Naive thymus-derived CD4-positive, alpha-beta T cell (primary cell): ENCODE data around the gene BEAN1. TPM values are rescaled to one million over a fixed set of nuclear protein-coding genes. Genes with fewer than 3 reads are reported as not detected.

Experiments used
- ATAC-seq: fragments of 150-1000 bp; cut with Tn5 transposase; 2 replicates; pipeline ENCODE4 v1.10.0; 2021; ENCODE audit warnings: mild to moderate bottlenecking, moderate library complexity
- CTCF ChIA-PET: fragments of 350-600 bp; sonication (Branson Sonifier 250); formaldehyde crosslinking; loops from one replicate; lab custom pipeline; 2021; ENCODE audit warnings: antibody characterized with exemption; lab: Charles Lee
- POLR2A ChIA-PET: fragments of 350-600 bp; sonication (Branson Sonifier 250); formaldehyde crosslinking; loops from one replicate; lab custom pipeline; 2021; ENCODE audit warnings: antibody characterized with exemption, inconsistent platforms; lab: Charles Lee
- DNase-seq, 9 donors: peaks; one replicate each; pipeline versions ENCODE4 v3.0.0 to v3.0.0-alpha.2; 2020 to 2022; ENCODE audit warnings: mixed read lengths in 1 of 9
- H3K27ac ChIP-seq: one replicate; pipeline ENCODE4 v1.7.0; 2013; ENCODE audit warnings: mild to moderate bottlenecking, low read depth, low read length, moderate library complexity
- H3K27me3 ChIP-seq, 2 donors: one replicate each; pipeline ENCODE4 v1.7.0; 2013; ENCODE audit warnings: low read length in 2 of 2, mild to moderate bottlenecking in 2 of 2, moderate library complexity in 2 of 2; ENCODE audit not compliant: control insufficient read depth in 2 of 2, insufficient read depth in 2 of 2
- H3K36me3 ChIP-seq, 3 experiments: 1 replicate in 2 of 3; 2 replicates in 1 of 3; pipeline ENCODE4 v1.7.0; 2013; ENCODE audit warnings: low read length in 3 of 3, mild to moderate bottlenecking in 3 of 3, moderate library complexity in 1 of 3; ENCODE audit not compliant: insufficient read depth in 3 of 3, control insufficient read depth in 2 of 3
- H3K4me1 ChIP-seq, 2 donors: one replicate each; pipeline ENCODE4 v1.7.0; 2013; ENCODE audit warnings: low read length in 2 of 2, mild to moderate bottlenecking in 2 of 2, moderate library complexity in 1 of 2; ENCODE audit not compliant: control insufficient read depth in 2 of 2, insufficient read depth in 2 of 2
- H3K4me3 ChIP-seq: 2 replicates; pipeline ENCODE4 v1.7.0; 2013; ENCODE audit warnings: mild to moderate bottlenecking, low read length
- H3K9me3 ChIP-seq, 3 experiments: 1 replicate in 2 of 3; 2 replicates in 1 of 3; pipeline ENCODE4 v1.7.0; 2013; ENCODE audit warnings: low read length in 3 of 3; ENCODE audit not compliant: control insufficient read depth in 2 of 3
- H3K27ac Mint-ChIP-seq, 9 donors: one replicate each; pipeline ENCODE4 v1.8.0; 2020 to 2022; ENCODE audit warnings: mixed read lengths in 9 of 9, mild to moderate bottlenecking in 8 of 9, moderate library complexity in 5 of 9, inconsistent platforms in 2 of 9
- H3K27me3 Mint-ChIP-seq, 5 donors: one replicate each; pipeline ENCODE4 v1.8.0; 2021 to 2022; ENCODE audit warnings: mixed read lengths in 5 of 5, mild to moderate bottlenecking in 1 of 5
- H3K36me3 Mint-ChIP-seq, 5 donors: one replicate each; pipeline ENCODE4 v1.8.0; 2020 to 2022; ENCODE audit warnings: mixed read lengths in 5 of 5, mild to moderate bottlenecking in 3 of 5, inconsistent platforms in 1 of 5
- H3K4me1 Mint-ChIP-seq, 7 donors: one replicate each; pipeline ENCODE4 v1.8.0; 2020 to 2022; ENCODE audit warnings: mixed read lengths in 7 of 7, mild to moderate bottlenecking in 3 of 7, inconsistent platforms in 1 of 7
- H3K4me3 Mint-ChIP-seq, 10 donors: one replicate each; pipeline ENCODE4 v1.8.0; 2020 to 2022; ENCODE audit warnings: mild to moderate bottlenecking in 10 of 10, mixed read lengths in 10 of 10, moderate library complexity in 6 of 10, inconsistent platforms in 2 of 10
- H3K9me3 Mint-ChIP-seq, 11 donors: one replicate each; pipeline ENCODE4 v1.8.0; 2020 to 2022; ENCODE audit warnings: mixed read lengths in 11 of 11, mild to moderate bottlenecking in 4 of 11, inconsistent platforms in 1 of 11, moderate library complexity in 1 of 11
- intact Hi-C, 2 donors: fragments of 100-400 bp; cut with micrococcal nuclease; formaldehyde crosslinking; loops; one replicate each; pipeline ENCODE4 v1.15.1; 2023
- polyA plus RNA-seq, 2 donors: library from polyadenylated mRNA; unstranded; fragments of 300-500 nt; fragmentation: Illumina TruSeq; gene quantifications; one replicate each; pipeline ENCODE4 v1.2.3, GENCODE V29; 2021
- total RNA-seq, 6 experiments: library from RNA in 5 of 6; stranded (reverse) in 5 of 6; gene quantifications; 1 replicate in 5 of 6; 2 replicates in 1 of 6; pipeline ENCODE4 v1.2.3 and lab custom pipeline; 2021 to 2026

Gene BEAN1
- total and polyA plus RNA-seq, 7 experiments from 2014 or later = not detected

GRCh38 chr16:66523861-66524354, 96.8 kb downstream of the BEAN1 start:
- Mint-ChIP-seq H3K27me3 (peaks cover 0 to 4% (median 0%) of the 10 kb centered on the region in 5 donors), H3K9me3 (no peaks in the 10 kb centered on the region), H3K27ac (peak overlapping the region; percentile 79 to 96 (median 92)), H3K4me3 (peak overlapping the region; percentile 77 to 89 (median 83)), H3K36me3 (peaks cover 0 to 17% (median 0%) of the 10 kb centered on the region in 5 donors), H3K4me1 (peaks cover 64 to 88% (median 75%) of the 10 kb centered on the region in 7 donors)
- Histone ChIP-seq H3K9me3 (no peaks in the 10 kb centered on the region), H3K4me3 (peak overlapping the region; percentile 38), H3K4me1 (peaks cover 64% of the 10 kb centered on the region in 2 donors), H3K27me3 (no peaks in the 10 kb centered on the region), H3K36me3 (no peaks in the 10 kb centered on the region), H3K27ac (no peak overlapping the region)
- POLR2A ChIA-PET = interaction anchor here (0.6 to 12.9 kb wide), 6 partner anchors 12 to 80 kb away, joined by 3 to 164 read pairs (median 4); partner anchors contain the start of genes CKLF and TK2
- ATAC-seq (peak; percentile 44), DNase-seq (peak in 6 of 9 donors; percentile 49 to 69 (median 63))
- intact Hi-C loops = loop anchor here (1.0 to 2.0 kb wide), 8 partner anchors 8 to 349 kb away; partner anchors contain the start of genes CKLF (in 2 of the 2) and CMTM3 (in 2 of the 2)
- CTCF ChIA-PET = interaction anchor here (0.8 to 4.1 kb wide), 5 partner anchors 12 to 65 kb away, joined by 3 to 24 read pairs (median 4); partner anchors contain the start of gene CKLF

GRCh38 chr16:66524601-66525164, 97.6 kb downstream of the BEAN1 start:
- Mint-ChIP-seq H3K4me3 (peak overlapping the region; percentile 62 to 86 (median 81)), H3K9me3 (no peaks in the 10 kb centered on the region), H3K36me3 (peaks cover 0 to 19% (median 0%) of the 10 kb centered on the region in 5 donors), H3K27me3 (peaks cover 0 to 4% (median 0%) of the 10 kb centered on the region in 5 donors), H3K27ac (peak overlapping the region; percentile 71 to 96 (median 91)), H3K4me1 (peaks cover 58 to 84% (median 72%) of the 10 kb centered on the region in 7 donors)
- H3K27ac ChIP-seq = peak overlapping the region; percentile 43
- H3K9me3 ChIP-seq = no peaks in the 10 kb centered on the region
- no peaks in the 10 kb centered on the region for H3K27me3 ChIP-seq
- CTCF ChIA-PET = interaction anchor here (0.8 to 1.4 kb wide), 5 partner anchors 13 to 65 kb away, joined by 3 to 5 read pairs (median 4); partner anchors contain the start of gene CKLF
- H3K4me1 ChIP-seq = peaks cover 60 to 62% of the 10 kb centered on the region in 2 donors
- ATAC-seq (peak; percentile 74), DNase-seq (peak in 3 of 9 donors; percentile 17 to 25 (median 21))
- POLR2A ChIA-PET = interaction anchor here (0.7 to 12.9 kb wide), 7 partner anchors 13 to 79 kb away, joined by 3 to 164 read pairs (median 4); partner anchors contain the start of genes CKLF and TK2
- intact Hi-C loops = loop anchor here (1.0 to 2.0 kb wide), 7 partner anchors 8 to 116 kb away; partner anchors contain the start of genes CKLF (in 2 of the 2) and CMTM3 (in 2 of the 2)
- H3K36me3 ChIP-seq = no peaks in the 10 kb centered on the region
- H3K4me3 ChIP-seq = peak overlapping the region; percentile 38

DNA sequence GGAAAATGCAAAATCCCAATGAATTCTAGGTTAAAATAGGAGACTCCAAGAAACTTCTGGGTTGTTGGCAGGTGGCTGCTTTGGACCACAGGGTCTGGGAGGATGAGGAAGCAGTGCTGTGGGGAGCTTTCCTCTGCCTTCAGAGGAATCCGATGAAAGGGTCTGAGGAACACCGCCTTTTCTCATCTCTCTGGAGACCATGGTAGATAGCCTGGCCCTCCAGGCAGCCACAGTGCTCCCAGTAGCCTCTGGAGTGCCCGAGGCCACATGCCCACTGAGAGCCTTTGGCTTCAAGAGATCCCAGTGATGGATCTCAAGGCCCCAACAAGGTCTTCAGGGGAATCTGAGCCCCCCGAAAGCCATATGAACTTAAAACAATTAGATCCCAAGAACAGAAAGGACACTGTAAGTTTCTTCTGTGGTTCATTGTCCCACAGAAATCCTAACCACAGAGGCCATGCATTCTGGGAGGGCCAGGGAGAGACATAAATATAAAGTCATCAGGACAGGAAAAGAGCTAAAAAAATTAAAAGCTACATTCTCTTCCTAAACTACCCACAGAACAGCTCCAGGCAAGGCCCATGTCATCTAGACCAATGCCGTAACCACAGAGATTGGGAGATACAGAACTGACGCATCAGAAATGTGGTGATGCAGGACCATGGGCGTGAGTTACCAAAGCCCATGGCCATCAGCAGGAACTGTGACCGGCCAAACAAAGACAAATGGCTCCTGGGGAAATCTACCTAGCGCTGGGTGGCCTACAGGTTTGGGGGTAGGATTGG, 98.5 kb downstream of the BEAN1 start:
- DNase-seq = no peak
- Histone ChIP-seq H3K27ac (no peak overlapping the region), H3K9me3 (no peaks in the 10 kb centered on the region), H3K4me3 (no peak overlapping the region), H3K36me3 (no peaks in the 10 kb centered on the region), H3K4me1 (peaks cover 51 to 53% of the 10 kb centered on the region in 2 donors), H3K27me3 (no peaks in the 10 kb centered on the region)
- H3K9me3 Mint-ChIP-seq = no peaks in the 10 kb centered on the region
- peaks cover 0 to 4% (median 0%) of the 10 kb centered on the region in 5 donors for H3K27me3 Mint-ChIP-seq
- H3K36me3 Mint-ChIP-seq = peaks cover 0 to 23% (median 0%) of the 10 kb centered on the region in 5 donors
- intact Hi-C loops = loop anchor here (2.0 kb wide), 4 partner anchors 13 to 79 kb away; partner anchors contain the start of gene CMTM3 (in 2 of the 2)
- POLR2A ChIA-PET = interaction anchor here (1.1 to 12.9 kb wide), 2 partner anchors 15 to 24 kb away, joined by 3 to 164 read pairs; partner anchors contain the start of genes CKLF and TK2
- peaks cover 49 to 78% (median 65%) of the 10 kb centered on the region in 7 donors for H3K4me1 Mint-ChIP-seq
- CTCF ChIA-PET = interaction anchor here (1.2 kb wide), 1 partner anchor 22 kb away, joined by 3 read pairs; no protein-coding TSS in a partner anchor
- ATAC-seq = peak; percentile 68
- peak overlapping the region; percentile 71 to 96 (median 90) for H3K27ac Mint-ChIP-seq
- peak overlapping the region in 2 of 10 donors; percentile 82 to 85 for H3K4me3 Mint-ChIP-seq

GRCh38 chr16:66528294-66528693, 101.2 kb downstream of the BEAN1 start:
- H3K27ac ChIP-seq = no peak overlapping the region
- CTCF ChIA-PET = no interaction called here
- peaks cover 24 to 26% of the 10 kb centered on the region in 2 donors for H3K4me1 ChIP-seq
- intact Hi-C loops = no loop called here
- no peak for ATAC-seq
- H3K36me3 Mint-ChIP-seq = peaks cover 0 to 28% (median 0%) of the 10 kb centered on the region in 5 donors
- no peaks in the 10 kb centered on the region for H3K9me3 ChIP-seq
- no peak for DNase-seq
- no peak overlapping the region for H3K4me3 ChIP-seq
- no peaks in the 10 kb centered on the region for H3K27me3 ChIP-seq
- no peaks in the 10 kb centered on the region for H3K36me3 ChIP-seq
- H3K4me3 Mint-ChIP-seq = no peak overlapping the region
- H3K27me3 Mint-ChIP-seq = no peaks in the 10 kb centered on the region
- H3K4me1 Mint-ChIP-seq = peaks cover 25 to 51% (median 38%) of the 10 kb centered on the region in 7 donors
- POLR2A ChIA-PET = interaction anchor here (12.9 kb wide), 1 partner anchor 21 kb away, joined by 164 read pairs; the partner anchor contains the start of genes CKLF and TK2
- peak overlapping the region in 2 of 9 donors; percentile 41 to 43 for H3K27ac Mint-ChIP-seq
- H3K9me3 Mint-ChIP-seq = no peaks in the 10 kb centered on the region

- Mint-ChIP-seq H3K36me3 (peaks cover 0 to 27% (median 2%) of the 10 kb centered on the region in 5 donors), H3K4me1 (peaks cover 17 to 44% (median 26%) of the 10 kb centered on the region in 7 donors), H3K27ac (peak overlapping the region in 4 of 9 donors; percentile 7 to 75 (median 50)), H3K4me3 (no peak overlapping the region), H3K9me3 (no peaks in the 10 kb centered on the region), H3K27me3 (no peaks in the 10 kb centered on the region)
- ChIA-PET CTCF (no interaction called here), POLR2A (interaction anchor here (0.6 to 12.9 kb wide), 2 partner anchors 20 to 512 kb away, joined by 3 to 164 read pairs; partner anchors contain the start of genes CKLF and TK2)
- no peaks in the 10 kb centered on the region for H3K9me3 ChIP-seq
- intact Hi-C loops = no loop called here
- no peak overlapping the region for H3K27ac ChIP-seq
- no peak overlapping the region for H3K4me3 ChIP-seq
- no peaks in the 10 kb centered on the region for H3K36me3 ChIP-seq
- DNase-seq = no peak
- no peak for ATAC-seq
- no peaks in the 10 kb centered on the region for H3K27me3 ChIP-seq
- H3K4me1 ChIP-seq = peaks cover 12 to 15% of the 10 kb centered on the region in 2 donors
Observed at GRCh38 chr16:66529475-66529874, 102.4 kb downstream of the BEAN1 start.
